HG02759 (cell line): ENCODE results near the gene STPG1.
A peak's percentile ranks its signal among the peaks of the same experiment; 100 is the strongest.

Source experiments
- ATAC-seq: cut with Tn5 transposase; IDR thresholded peaks from one replicate; pipeline ENCODE4 v1.9.1; 2021; ENCODE audit warnings: mild to moderate bottlenecking, moderate library complexity; ENCODE audit not compliant: unreplicated experiment

The STPG1 gene

DNA sequence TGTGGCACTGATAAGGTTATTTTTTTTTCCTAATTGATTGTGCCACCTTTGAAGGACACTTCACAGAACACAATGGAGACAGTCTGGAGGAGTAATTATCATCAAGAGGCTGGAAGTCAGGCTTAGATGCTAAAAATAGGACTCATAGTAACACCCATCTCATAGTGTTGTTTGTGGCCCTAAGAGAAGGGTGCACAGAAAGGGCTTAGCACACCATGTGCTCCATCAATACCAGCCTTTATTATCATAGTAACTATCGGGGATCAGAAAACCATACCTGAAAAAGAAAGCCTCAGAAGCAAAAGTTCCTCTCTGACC, 13.9 kb upstream of the STPG1 start:
- no peak for ATAC-seq

DNA sequence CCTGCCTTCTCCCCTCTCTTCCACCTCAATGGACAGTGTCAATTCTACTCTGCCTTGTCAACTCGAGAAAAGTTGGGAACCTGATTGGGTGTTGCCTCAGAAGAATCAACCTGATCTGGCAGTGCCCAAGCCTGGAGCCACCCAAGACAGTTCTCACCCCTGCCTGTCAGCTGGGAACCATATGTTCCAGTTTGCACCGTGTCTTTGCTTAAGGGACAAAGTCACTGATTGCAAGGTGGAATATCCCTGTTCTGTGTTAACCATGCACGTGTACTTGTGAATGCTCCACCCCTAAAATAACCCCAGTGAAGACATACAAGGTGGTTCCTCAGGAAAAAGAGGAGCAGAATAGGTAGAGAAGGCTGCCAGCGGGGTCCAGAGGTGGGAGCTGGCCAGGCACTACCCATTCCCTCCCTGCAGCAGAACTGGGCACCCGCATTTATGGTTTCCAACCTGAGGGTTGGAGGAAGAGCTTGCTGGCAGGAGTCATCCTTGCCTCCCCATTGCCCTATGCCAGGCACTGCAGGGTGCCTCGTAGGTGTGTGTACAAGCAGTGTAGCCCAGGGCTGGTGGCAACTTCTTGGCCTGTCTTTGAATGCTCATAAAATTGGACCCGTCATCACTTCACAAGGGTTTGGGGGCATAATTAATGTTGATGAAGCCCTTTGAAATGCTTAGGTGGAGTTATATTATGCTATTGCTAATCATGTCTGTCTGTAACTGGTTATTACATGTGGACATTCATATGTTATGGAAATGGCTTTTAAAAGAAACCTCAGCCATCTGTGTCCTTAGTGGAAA, 13.4 kb upstream of the STPG1 start:
- ATAC-seq, result no peak

DNA sequence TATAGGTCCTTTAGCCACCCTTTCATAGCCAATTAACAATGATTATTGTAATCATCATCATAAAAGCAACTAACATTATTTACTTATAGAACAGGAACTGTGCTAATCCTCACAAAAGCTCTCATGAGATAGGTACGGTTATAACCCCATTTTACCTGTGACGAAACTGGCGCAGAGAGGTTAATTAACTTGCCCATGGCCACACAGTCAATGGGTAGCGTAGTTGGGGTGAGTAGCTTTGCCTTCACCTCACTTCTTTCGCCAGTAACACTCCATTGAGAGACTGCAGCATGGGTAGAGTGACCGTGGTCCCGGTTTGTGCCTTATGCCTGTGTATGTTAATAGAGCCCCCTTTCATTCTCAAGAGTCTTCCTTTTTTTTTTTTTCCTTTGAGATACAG, 12.3 kb upstream of the STPG1 start:
- ATAC-seq, result no peak

GRCh38 chr1:24425441-24425840, 11.9 kb upstream of the STPG1 start:
- no peak for ATAC-seq

DNA sequence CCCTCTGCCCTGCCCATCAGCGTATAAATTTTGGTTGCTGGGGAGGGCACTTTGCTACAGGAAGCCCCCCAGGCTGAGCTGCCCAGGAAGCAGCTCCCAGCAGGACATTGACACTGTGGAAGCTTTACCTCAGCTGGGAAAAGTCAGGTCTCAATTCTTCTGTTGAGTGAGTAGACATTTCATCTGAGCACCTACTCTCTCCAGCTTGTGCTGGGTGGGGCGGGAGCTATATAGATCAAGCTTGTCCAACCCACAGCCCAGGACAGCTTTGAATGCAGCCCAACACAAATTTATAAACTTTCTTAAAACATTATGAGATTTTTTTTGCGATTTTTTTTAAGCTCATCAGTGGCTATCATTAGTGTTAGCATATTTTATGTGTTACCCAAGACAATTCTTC, 11.4 kb upstream of the STPG1 start:
- ATAC-seq, result no peak

GRCh38 chr1:24424207-24424606, 10.6 kb upstream of the STPG1 start:
- no peak for ATAC-seq

DNA sequence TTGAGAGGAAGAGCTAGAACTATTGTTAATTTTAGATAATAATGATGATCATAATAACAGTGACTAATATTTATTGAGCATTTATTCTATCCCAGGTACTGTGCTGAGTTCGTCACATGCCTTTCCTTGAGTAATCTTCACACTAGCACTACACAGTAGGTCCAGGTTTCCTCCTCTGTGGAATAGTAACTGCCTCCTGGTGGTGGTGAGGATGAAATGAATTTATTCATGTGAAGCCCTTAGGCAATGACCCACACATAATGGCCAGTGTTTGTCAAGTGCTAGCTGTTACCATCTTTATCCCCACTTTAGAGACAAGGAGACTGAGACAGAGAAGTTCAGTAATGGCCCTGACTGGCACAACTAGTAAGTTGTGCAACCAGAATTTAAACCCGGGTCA, 7.9 kb upstream of the STPG1 start:
- no peak for ATAC-seq

- no peak for ATAC-seq
Observed at GRCh38 chr1:24420547-24420946, 7.0 kb upstream of the STPG1 start.

GRCh38 chr1:24418898-24419628, 5.5 kb upstream of the STPG1 start:
- no peak for ATAC-seq

DNA sequence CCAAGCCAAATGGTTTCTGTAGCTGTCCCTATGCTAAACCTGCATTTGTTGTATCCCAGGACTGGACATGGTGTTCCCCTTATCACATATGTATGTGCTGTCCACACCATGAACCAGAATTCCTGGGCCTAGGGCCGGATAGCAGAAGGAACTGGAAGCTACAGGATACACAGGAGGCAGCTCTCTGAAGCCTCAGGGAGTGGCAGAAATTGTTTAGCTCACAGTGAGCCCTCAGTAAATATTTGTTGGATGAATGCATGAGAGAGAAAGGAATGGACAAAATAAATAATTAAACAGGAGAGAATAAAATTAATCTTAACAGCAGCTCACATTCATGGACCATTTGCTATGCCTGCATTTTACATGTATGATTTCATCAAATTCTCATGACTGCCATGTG, 4.1 kb upstream of the STPG1 start:
- no peak for ATAC-seq

- no peak for ATAC-seq
Observed at GRCh38 chr1:24416666-24417391, 3.2 kb upstream of the STPG1 start.

DNA sequence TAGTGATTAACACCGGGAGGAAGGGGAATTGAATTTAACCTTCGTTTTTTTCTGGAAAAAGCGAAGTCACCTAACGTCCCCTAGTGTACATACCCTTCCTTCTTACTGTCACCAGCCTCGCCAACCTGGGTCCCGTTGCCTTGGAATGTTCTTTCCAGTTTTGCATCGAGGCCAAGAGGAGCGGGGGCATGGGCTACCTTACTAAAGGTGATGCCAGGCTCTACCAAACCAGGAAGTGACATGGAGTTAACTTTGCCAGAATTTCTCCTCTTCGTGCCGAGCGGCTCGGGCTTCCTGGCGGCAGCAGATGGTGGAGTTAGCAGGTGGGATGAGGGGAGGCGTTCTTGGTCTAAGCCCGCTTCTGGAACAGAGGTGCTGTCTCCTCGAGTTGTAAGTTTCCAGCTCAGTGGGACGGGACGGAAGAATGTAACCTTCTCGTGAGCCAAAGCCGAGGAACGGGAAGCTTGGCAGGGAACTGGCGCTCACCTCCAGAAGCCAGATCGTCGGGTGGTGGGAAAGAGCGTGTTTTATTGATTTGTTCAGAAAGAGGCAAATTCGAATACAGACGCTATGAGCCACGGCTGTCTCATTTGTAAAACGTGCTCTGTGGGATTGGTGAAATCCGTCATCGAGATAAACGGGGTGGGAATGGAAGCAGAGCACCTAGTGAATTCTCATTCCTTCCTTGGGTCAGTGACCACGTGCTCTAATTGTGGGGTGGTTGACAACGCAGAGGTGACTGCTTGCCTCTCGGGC, 2.5 kb upstream of the STPG1 start:
- peak; percentile 12 for ATAC-seq

DNA sequence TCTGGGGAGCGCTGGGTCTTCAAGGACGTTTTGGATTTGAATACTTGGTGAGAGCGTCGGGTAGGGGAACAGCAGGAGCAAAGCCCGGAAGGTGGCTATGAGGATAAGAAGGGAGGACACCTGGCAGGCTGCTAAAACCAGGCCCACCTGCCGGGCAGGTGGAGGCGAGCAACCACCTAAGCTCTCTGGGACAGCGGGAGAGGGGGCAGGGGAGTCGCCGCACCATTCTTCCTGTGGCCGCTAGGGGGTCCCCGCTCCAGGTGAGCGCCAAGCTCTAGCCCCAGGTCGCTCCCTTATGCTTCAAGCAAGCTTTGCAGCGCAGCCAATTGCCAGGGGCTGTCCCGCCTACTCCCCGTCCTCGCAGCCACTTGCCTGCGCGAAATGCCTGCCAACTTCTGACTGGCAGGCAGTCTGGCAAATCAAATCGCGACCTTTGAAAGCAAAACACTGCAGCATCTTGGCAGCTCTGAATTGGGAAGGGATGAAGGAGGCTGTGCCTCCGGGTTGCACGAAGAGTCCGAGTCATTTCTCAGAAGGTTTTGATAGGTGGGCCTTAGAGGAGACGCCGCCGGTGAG, 1.8 kb upstream of the STPG1 start, which contains the start of gene NIPAL3:
TSS of gene NIPAL3 (plus strand) at position 469 of the 576 bp plus-strand sequence. CDS start 3,746 bp downstream, outside the sequence.
- peak; percentile 96 for ATAC-seq

DNA sequence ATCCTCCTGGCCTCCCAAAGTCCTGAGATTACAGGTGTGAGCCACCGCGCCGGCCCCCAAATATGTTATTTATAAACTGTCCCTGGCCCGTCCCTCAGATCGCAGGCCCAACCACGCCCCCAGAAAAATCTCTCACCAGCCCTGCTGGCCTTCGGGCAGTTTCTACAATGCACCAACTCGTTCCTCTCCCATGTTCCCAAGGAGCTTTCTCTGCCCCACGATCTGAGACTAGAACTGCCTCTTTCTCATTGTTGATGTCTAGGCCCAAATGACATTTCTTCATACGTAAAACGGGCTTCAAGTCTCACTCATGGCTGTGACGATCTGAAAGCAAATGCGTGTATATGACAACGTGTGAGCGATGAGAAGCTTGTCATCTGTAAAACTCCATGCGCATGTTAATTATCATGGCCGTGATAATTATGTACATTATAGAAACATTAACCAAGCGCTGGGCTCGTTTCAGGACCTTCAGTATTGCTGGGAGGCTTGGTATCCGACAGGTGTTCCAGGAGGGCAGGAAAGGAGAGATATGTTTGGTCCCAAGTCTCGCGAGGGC, 1.3 kb upstream of the STPG1 start:
- no peak for ATAC-seq

DNA sequence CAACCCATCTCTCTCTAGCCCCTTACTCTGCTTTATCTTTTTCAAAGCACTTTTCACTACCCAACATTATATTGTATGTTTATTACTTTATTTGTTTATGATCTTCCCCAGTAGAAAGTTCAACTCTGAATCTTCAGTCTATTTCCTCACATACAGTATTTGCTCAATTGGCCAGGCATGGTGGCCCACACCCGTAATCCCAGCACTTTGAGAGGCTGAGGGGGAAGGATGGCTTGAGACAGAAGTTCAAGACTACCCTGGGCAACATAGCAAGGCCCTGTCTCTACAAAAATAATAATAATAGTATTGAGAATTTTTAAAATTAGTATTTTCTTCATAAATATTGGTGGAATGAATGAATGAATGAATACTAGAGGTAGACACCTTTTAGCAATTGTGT, 1.2 kb downstream of the STPG1 start:
- ATAC-seq, result no peak

DNA sequence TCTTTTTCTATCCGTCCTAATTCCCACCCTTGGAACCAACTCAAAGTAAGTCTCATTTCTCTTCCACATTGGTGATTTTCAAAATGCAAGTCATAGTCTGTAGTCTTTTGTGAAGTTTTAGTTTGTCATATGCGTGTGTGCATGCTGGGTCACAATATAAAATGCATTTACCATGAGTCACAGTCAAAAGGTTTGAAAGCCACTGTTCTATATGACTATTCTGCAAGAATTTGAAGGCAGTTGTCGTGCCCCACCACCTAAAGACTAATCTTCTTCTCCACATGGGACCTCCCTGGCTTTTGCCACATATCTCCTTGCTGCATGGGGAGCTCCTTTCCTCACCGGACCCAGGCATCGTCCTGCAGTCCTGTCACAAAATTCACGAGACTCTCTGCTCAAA, 1.6 kb downstream of the STPG1 start:
- no peak for ATAC-seq

DNA sequence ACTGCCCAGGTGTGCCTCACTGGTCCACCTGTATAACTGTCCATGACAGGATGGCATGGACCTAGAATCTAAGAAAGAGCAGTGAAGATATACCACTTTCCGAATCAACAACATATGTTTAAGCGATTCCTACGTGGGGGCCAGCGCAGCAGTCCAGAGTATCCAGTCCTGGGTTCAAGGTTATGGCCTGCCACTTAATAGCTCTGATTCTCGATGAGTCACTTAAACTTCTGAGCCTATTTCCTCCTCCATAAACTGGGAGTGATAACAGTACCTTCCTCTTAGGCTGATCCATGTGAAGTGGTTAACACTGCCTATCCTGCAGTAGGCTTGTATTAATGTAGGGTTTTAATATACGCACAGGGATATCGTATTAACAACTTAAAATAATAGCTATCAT, 2.8 kb downstream of the STPG1 start:
- no peak for ATAC-seq

- no peak for ATAC-seq
Observed at GRCh38 chr1:24409535-24409934, 4.0 kb downstream of the STPG1 start.

GRCh38 chr1:24406788-24407187, 6.8 kb downstream of the STPG1 start:
- no peak for ATAC-seq

GRCh38 chr1:24403806-24404205, 9.8 kb downstream of the STPG1 start:
- no peak for ATAC-seq
